Endothelial cell (in vitro differentiated cells): ENCODE data around the gene PDZRN4. TPM values are rescaled to one million over a fixed set of nuclear protein-coding genes. Genes with fewer than 3 reads are reported as not detected.
"Not testable (repeated sequence)": the region's sequence is repeated elsewhere in the genome, so short reads cannot be mapped to it uniquely, and the experiment has no call there.

Experiments
- DNase-seq: peaks from one replicate; pipeline ENCODE4 v3.0.0; 2021; ENCODE audit warnings: low spot score
- H3K27ac Mint-ChIP-seq: one replicate; pipeline ENCODE4 v1.8.0; 2021; ENCODE audit warnings: mixed read lengths, inconsistent platforms; ENCODE audit not compliant: unreplicated experiment
- H3K27me3 Mint-ChIP-seq: one replicate; pipeline ENCODE4 v1.8.0; 2021; ENCODE audit warnings: mild to moderate bottlenecking, moderate library complexity, mixed read lengths, inconsistent platforms; ENCODE audit not compliant: unreplicated experiment
- H3K36me3 Mint-ChIP-seq: one replicate; pipeline ENCODE4 v1.8.0; 2021; ENCODE audit warnings: mild to moderate bottlenecking, low read depth, mixed read lengths, inconsistent platforms; ENCODE audit not compliant: unreplicated experiment
- H3K4me1 Mint-ChIP-seq: one replicate; pipeline ENCODE4 v1.8.0; 2021; ENCODE audit warnings: mild to moderate bottlenecking, mixed read lengths, inconsistent platforms; ENCODE audit not compliant: unreplicated experiment
- H3K4me3 Mint-ChIP-seq: one replicate; pipeline ENCODE4 v1.8.0; 2021; ENCODE audit warnings: mild to moderate bottlenecking, mixed read lengths, inconsistent platforms; ENCODE audit not compliant: unreplicated experiment
- H3K9me3 Mint-ChIP-seq: one replicate; pipeline ENCODE4 v1.8.0; 2021; ENCODE audit warnings: mixed read lengths, inconsistent platforms; ENCODE audit not compliant: unreplicated experiment
- total RNA-seq: library from RNA; stranded (reverse); fragmentation: NEBNext Ultra II Directional; extraction: Animal tissue kit (Norgen Biotek cat#: 25700); gene quantifications from one replicate; pipeline ENCODE4 v1.2.1, GENCODE V29; 2021; ENCODE audit not compliant: unreplicated experiment
- TF ChIP-seq, protein P1 (sequence below): fragments of 200-600 bp; sonication (generic); IDR thresholded peaks from one replicate; pipeline ENCODE4 v1.5.0; 2021; ENCODE audit warnings: antibody characterized with exemption; ENCODE audit not compliant: unreplicated experiment

Gene PDZRN4
- total RNA-seq, 1 donor from 2014 or later = not detected

GRCh38 chr12:41604830-41605229 lies 416.7 kb downstream of the PDZRN4 start:
- H3K27ac Mint-ChIP-seq = no peak overlapping the region
- TF ChIP-seq, protein P1, sequence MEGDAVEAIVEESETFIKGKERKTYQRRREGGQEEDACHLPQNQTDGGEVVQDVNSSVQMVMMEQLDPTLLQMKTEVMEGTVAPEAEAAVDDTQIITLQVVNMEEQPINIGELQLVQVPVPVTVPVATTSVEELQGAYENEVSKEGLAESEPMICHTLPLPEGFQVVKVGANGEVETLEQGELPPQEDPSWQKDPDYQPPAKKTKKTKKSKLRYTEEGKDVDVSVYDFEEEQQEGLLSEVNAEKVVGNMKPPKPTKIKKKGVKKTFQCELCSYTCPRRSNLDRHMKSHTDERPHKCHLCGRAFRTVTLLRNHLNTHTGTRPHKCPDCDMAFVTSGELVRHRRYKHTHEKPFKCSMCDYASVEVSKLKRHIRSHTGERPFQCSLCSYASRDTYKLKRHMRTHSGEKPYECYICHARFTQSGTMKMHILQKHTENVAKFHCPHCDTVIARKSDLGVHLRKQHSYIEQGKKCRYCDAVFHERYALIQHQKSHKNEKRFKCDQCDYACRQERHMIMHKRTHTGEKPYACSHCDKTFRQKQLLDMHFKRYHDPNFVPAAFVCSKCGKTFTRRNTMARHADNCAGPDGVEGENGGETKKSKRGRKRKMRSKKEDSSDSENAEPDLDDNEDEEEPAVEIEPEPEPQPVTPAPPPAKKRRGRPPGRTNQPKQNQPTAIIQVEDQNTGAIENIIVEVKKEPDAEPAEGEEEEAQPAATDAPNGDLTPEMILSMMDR = no peak
- no peaks in the 10 kb centered on the region for H3K27me3 Mint-ChIP-seq
- no peaks in the 10 kb centered on the region for H3K4me1 Mint-ChIP-seq
- no peak overlapping the region for H3K4me3 Mint-ChIP-seq
- H3K36me3 Mint-ChIP-seq = no peaks in the 10 kb centered on the region
- DNase-seq = no peak
- H3K9me3 Mint-ChIP-seq = no peaks in the 10 kb centered on the region

DNA sequence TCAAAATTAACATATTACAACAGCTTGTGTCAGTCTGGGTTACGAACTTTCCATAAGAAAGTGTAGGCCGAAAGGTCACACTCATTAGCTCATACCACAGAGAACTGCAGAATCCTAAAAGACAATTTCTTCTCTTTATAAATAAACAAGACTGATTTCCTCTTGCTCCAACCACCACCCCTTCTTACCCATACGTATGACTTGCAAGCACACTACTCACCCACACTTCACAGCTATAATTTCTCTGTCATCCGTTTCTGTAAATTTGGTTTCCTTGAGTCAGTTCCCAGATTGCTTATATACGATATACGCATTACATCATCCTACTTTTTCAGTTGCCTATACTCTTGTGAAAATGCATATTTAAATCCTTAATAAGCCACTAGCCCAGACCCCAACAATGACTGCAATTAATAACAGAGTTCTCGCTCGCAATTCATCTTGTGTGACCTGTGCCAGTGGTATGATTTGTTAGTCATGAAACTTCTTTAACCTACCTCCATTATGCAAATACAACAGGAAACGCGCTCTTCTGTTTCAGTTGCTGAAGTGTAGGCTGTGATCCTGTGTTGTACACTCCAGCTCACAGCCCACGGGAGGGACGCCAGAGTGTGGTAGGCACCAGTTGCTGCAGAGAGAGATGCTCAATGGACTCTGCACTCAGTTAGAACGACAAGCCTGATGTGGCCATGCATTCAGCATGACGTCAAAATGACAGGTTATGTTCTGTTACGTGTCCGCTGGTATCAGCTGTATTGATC lies 417.6 kb downstream of the PDZRN4 start:
- H3K27me3 Mint-ChIP-seq = no peaks in the 10 kb centered on the region
- no peak overlapping the region for H3K4me3 Mint-ChIP-seq
- H3K4me1 Mint-ChIP-seq = no peaks in the 10 kb centered on the region

DNA sequence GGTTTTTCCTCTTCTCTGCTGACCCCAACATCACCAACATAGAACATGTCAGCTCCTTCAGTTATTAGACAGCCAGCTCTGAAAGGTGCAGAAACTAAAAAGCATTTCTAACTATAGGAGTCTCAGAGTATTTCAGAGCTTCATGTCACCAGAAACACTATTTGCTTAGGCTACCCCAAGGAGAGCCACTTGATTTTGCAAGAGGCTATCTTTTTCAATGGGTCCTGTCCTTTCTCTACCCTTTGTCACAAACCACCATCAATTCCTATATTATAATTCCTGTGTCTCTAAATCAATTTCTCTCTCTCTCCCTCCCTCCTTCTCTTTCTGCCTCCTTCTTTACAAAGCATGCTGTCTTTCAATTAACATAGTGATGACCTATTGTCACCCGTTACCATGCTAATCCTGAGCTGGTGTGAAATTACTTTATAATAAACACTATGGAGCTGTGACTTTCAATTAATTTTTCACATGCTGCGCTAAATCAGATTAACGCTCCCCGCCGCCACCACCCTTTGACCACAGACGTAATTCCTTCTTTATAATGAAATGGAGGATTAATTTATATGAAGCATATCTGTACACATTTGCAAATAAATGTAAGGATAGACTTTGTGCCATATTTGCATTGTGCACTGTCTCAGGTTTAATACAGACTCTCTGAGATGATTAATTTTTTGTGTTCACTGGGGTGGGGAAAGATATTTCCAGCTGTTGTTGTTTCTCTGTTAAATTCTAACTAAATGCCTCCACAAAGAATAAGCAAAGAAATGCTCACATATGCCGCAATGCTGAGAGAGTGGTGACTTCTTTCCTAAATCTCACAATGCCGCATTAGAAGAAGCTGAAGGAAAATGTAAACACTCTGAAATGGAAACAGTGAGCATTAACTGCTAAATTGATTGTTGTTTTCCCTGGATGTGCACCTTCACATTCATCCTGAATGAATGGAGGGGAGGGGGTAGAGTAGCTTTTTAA lies 418.6 kb downstream of the PDZRN4 start:
- TF ChIP-seq, protein P1 = no peak
- Mint-ChIP-seq H3K27ac (no peak overlapping the region), H3K36me3 (no peaks in the 10 kb centered on the region), H3K4me3 (no peak overlapping the region), H3K9me3 (no peaks in the 10 kb centered on the region), H3K4me1 (no peaks in the 10 kb centered on the region), H3K27me3 (no peaks in the 10 kb centered on the region)
- no peak for DNase-seq

More for the DNA sequence above, 417.6 kb downstream of the PDZRN4 start:
- no peaks in the 10 kb centered on the region for H3K9me3 Mint-ChIP-seq
- no peak overlapping the region for H3K27ac Mint-ChIP-seq
- TF ChIP-seq, protein P1 = no peak
- no peaks in the 10 kb centered on the region for H3K36me3 Mint-ChIP-seq
- DNase-seq = no peak

GRCh38 chr12:41612892-41613557 lies 424.9 kb downstream of the PDZRN4 start:
- H3K9me3 Mint-ChIP-seq = no peaks in the 10 kb centered on the region
- H3K4me1 Mint-ChIP-seq = no peaks in the 10 kb centered on the region
- no peaks in the 10 kb centered on the region for H3K36me3 Mint-ChIP-seq
- no peak overlapping the region for H3K27ac Mint-ChIP-seq
- H3K4me3 Mint-ChIP-seq = no peak overlapping the region
- TF ChIP-seq, protein P1 = no peak
- H3K27me3 Mint-ChIP-seq = no peaks in the 10 kb centered on the region
- no peak for DNase-seq

DNA sequence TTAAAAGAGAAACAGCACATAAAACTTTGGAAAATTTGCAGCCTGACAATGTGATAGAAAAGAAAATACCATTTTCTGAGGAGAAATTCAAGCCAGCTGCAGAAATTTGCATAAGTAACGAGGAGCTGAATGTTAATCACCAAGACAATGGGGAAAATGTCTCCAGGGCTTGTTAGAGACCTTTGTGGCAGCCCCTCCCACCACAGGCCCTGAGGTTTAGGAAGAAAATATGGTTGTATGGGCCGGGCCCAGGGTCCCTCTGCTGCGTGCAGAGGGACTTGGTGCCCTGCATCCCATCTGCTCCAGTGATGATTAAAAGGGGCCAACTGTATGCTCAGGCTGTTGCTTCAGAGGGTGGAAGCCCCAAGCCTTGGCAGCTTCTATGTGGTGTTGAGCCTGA lies 427.1 kb downstream of the PDZRN4 start:
- not testable (repeated sequence) for H3K4me1 Mint-ChIP-seq, H3K27ac Mint-ChIP-seq, H3K36me3 Mint-ChIP-seq

More for the DNA sequence above, 427.1 kb downstream of the PDZRN4 start:
- not testable (repeated sequence) for H3K4me3 Mint-ChIP-seq, H3K27me3 Mint-ChIP-seq, H3K9me3 Mint-ChIP-seq, DNase-seq
